Measurements from ENCODE around the gene AKAP1. TPM values are rescaled to one million over a fixed set of nuclear protein-coding genes. Genes with fewer than 3 reads are reported as not detected.

AKAP1 gene
- total RNA-seq, 1 experiment from 2014 or later = 73.1 TPM

- Histone ChIP-seq H3K36me3 (ENCODE audit: low read depth, low read length) (peaks cover 70% of the 10 kb centered on the region), H3K9ac (ENCODE audit: low read length) (no peak overlapping the region), H2AFZ (ENCODE audit: low read length) (no peak overlapping the region), H3K9me3 (ENCODE audit: low read length) (no peaks in the 10 kb centered on the region), H3K27me3 (ENCODE audit: low read length) (no peaks in the 10 kb centered on the region), H3K4me2 (ENCODE audit: low read length) (no peak overlapping the region), H3F3A (ENCODE audit: low read length, unreplicated experiment) (no peaks in the 10 kb centered on the region), H3K9me2 (replicated peaks; ENCODE audit: low read length) (no peaks in the 10 kb centered on the region), H3K27ac (ENCODE audit: low read length) (no peak overlapping the region), H4K20me1 (ENCODE audit: low read length) (no peaks in the 10 kb centered on the region), H3K4me3 (ENCODE audit: low read length) (no peak overlapping the region), H3K79me2 (ENCODE audit: low read length) (peaks cover 14% of the 10 kb centered on the region), H3K4me1 (ENCODE audit: insufficient read depth, low read length) (peaks cover 2% of the 10 kb centered on the region)
- ATAC-seq (no peak), DNase-seq (no peak)
- TF ChIP-seq CTCF (conservative IDR thresholded peaks at IDR 0.05; ENCODE audit: low read depth, low read length) = no peak
- no peak for TF ChIP-seq EZH2 (IDR thresholded peaks at IDR 0.05; ENCODE audit: low read length, unreplicated experiment)
- TF ChIP-seq EZH2phosphoT487 (IDR thresholded peaks at IDR 0.05; ENCODE audit: borderline replicate concordance, low read length) = no peak
- POLR2A ChIA-PET (ENCODE audit: unreplicated experiment) = no interaction called here
- intact Hi-C loops (cut with micrococcal nuclease) = no loop called here
- CTCF ChIA-PET = no interaction called here
- BruUV-seq (replicated peaks) = no TSS peak
Observed at GRCh38 chr17:57113656-57114055, 28.6 kb downstream of the AKAP1 start.

- peak; percentile 66 for DNase-seq
- Histone ChIP-seq H3K27ac (ENCODE audit: low read length) (no peak overlapping the region), H3K9ac (ENCODE audit: low read length) (no peak overlapping the region), H3K4me2 (ENCODE audit: low read length) (no peak overlapping the region), H3K9me2 (replicated peaks; ENCODE audit: low read length) (no peaks in the 10 kb centered on the region), H3K36me3 (ENCODE audit: low read depth, low read length) (peaks cover 75% of the 10 kb centered on the region), H4K20me1 (ENCODE audit: low read length) (no peaks in the 10 kb centered on the region), H2AFZ (ENCODE audit: low read length) (no peak overlapping the region), H3K4me1 (ENCODE audit: insufficient read depth, low read length) (no peaks in the 10 kb centered on the region), H3K9me3 (ENCODE audit: low read length) (no peaks in the 10 kb centered on the region), H3K4me3 (ENCODE audit: low read length) (no peak overlapping the region), H3K79me2 (ENCODE audit: low read length) (peaks cover 9% of the 10 kb centered on the region), H3K27me3 (ENCODE audit: low read length) (no peaks in the 10 kb centered on the region), H3F3A (ENCODE audit: low read length, unreplicated experiment) (no peaks in the 10 kb centered on the region)
- peak; percentile 72 for ATAC-seq
- intact Hi-C loops (cut with micrococcal nuclease) = no loop called here
- POLR2A ChIA-PET (ENCODE audit: unreplicated experiment) = no interaction called here
- CTCF ChIA-PET = no interaction called here
- TF ChIP-seq CTCF (conservative IDR thresholded peaks at IDR 0.05; ENCODE audit: low read depth, low read length) = peak; percentile 98
- no peak for TF ChIP-seq EZH2phosphoT487 (IDR thresholded peaks at IDR 0.05; ENCODE audit: borderline replicate concordance, low read length)
- BruUV-seq (replicated peaks) = no TSS peak
Observed at GRCh38 chr17:57114085-57114673, 29.1 kb downstream of the AKAP1 start.

- Histone ChIP-seq H3K9me3 (ENCODE audit: low read length) (no peaks in the 10 kb centered on the region), H3K79me2 (ENCODE audit: low read length) (no peaks in the 10 kb centered on the region), H3K27me3 (ENCODE audit: low read length) (no peaks in the 10 kb centered on the region), H3F3A (ENCODE audit: low read length, unreplicated experiment) (no peaks in the 10 kb centered on the region), H3K9ac (ENCODE audit: low read length) (no peak overlapping the region), H3K27ac (ENCODE audit: low read length) (no peak overlapping the region), H3K4me1 (ENCODE audit: insufficient read depth, low read length) (no peaks in the 10 kb centered on the region), H3K4me2 (ENCODE audit: low read length) (no peak overlapping the region), H2AFZ (ENCODE audit: low read length) (no peak overlapping the region), H3K4me3 (ENCODE audit: low read length) (no peak overlapping the region), H4K20me1 (ENCODE audit: low read length) (no peaks in the 10 kb centered on the region), H3K9me2 (replicated peaks; ENCODE audit: low read length) (no peaks in the 10 kb centered on the region), H3K36me3 (ENCODE audit: low read depth, low read length) (peaks cover 71% of the 10 kb centered on the region)
- CTCF ChIA-PET = no interaction called here
- DNase-seq (no peak), ATAC-seq (no peak)
- intact Hi-C loops (cut with micrococcal nuclease) = no loop called here
- no TSS peak for BruUV-seq (replicated peaks)
- POLR2A ChIA-PET (ENCODE audit: unreplicated experiment) = no interaction called here
- no peak for TF ChIP-seq EZH2 (IDR thresholded peaks at IDR 0.05; ENCODE audit: low read length, unreplicated experiment)
Observed at GRCh38 chr17:57115377-57115776, 30.3 kb downstream of the AKAP1 start.
